ENCODE measurements around the gene CHRM2. TPM values are rescaled to one million over a fixed set of nuclear protein-coding genes. Genes with fewer than 3 reads are reported as not detected.
A peak's percentile ranks its signal among the peaks of the same experiment; 100 is the strongest.

Gene CHRM2
- total and polyA plus RNA-seq, 4 donors: 5.3 to 29.1 (median 13.2) TPM

DNA sequence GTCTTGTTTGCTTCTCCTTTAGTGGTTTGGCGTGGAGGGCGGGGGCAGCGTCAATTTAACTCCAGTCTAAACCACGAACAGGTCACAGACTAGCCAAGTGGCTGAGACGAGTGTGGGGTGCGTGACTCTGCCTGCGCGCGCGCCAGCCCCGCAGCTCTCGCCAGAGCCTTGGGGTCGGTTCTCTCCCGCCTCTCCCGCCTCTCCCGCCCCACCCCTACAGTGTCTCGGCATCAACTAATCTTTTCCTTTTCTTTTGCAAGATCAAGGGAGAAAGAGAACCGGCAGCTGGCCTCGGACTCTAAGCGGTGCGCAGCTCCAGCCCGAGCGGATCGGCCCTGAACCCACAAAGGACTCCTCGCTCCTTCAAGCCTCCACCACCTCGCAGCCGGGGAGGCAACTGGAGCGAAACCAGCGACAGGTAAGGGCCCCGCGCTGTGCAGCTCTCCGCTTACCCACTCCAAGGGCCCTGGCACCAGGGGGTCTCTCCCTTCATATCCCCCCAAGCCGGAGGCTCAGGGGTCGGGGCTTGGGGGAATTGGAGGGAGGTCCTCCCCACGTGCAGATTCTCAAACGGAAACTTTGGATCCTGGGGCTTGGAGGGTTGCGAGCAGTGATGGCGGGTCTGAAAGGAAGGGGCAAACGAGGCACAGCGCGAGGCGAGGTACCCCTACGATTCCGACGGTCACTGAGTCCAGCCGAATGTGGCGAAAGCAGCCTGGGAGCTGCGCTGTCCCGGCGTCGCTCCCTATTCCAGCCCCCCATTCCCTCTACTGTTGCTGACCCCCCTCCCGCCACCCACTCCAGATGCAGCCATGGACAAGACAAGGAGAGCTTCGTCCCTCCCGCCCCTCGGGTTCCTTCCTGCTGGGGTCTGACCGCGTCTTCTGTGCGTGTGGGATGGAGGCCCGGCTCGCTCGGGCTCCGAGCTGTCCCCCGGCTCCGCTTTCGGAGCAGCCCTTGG is 829 bp downstream of the CHRM2 start:
- under 1% methylated on average over 59 of the region's 65 CpGs for WGBS (ENCODE audit: insufficient coverage)
- Histone ChIP-seq H3K36me3 (ENCODE audit: control insufficient read depth, insufficient read depth, low read length) (no peaks in the 10 kb centered on the region), H3K4me3 (ENCODE audit: low read depth, low read length) (peak overlapping the region; percentile 62), H3K9me3 (ENCODE audit: control insufficient read depth, insufficient read depth, low read length) (no peaks in the 10 kb centered on the region), H3K27me3 (ENCODE audit: control insufficient read depth, insufficient read depth, low read length) (peaks cover 44% of the 10 kb centered on the region), H3K27ac (ENCODE audit: low read depth, low read length) (no peak overlapping the region), H3K4me1 (ENCODE audit: control insufficient read depth, insufficient read depth, low read length) (peaks cover 29% of the 10 kb centered on the region)
- DNase-seq (ENCODE audit: low read depth in 4 of 6, low spot score in 6 of 6): peak in 3 of 6 donors; percentile 22 to 74 (median 56)

DNA sequence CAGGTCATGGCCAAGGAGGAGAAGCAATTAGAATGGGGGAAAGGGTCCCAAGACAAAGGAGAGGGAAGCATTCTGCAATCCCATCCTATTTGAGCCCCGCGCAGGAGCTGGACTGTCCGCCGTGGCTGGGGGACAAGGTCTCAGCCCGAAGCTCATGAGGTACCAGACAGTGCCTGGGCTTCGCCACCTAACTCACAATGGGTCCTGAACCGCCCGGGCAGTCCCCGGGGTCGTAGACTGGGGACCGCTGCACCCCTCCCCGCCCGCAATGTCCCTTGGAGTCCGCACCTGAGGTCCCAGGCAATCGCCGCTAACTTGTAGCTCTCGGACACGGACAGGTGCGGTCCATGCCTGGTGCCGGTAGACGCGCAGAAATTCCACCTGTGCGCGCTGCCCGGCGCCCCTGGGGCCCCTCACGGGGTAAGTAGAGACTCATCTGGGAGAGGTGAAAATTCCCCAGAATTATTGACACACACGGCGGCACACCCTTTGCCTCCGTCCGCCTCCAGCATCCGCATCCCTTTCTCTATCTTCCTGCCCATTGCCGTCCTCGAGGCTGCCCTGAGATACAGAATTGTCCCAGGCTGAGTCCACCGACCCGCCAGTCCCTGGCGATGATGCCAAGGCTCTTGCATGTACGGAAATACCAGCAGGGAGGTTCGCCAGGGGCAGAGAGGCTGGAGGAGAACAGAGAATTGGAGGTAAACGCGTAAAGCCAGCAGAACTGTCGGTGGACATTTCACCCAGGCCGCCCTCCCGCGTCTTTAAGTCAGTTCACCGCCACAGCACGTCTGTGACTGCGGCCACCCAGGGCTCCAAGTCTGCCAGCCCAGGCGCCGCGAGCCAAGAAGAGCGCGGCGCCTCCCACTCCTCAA is 1.8 kb downstream of the CHRM2 start:
- H3K27me3 ChIP-seq (ENCODE audit: control insufficient read depth, insufficient read depth, low read length): peaks cover 44% of the 10 kb centered on the region
- H3K4me3 ChIP-seq (ENCODE audit: low read depth, low read length): peak overlapping the region; percentile 62
- H3K36me3 ChIP-seq (ENCODE audit: control insufficient read depth, insufficient read depth, low read length): no peaks in the 10 kb centered on the region
- no peaks in the 10 kb centered on the region for H3K9me3 ChIP-seq (ENCODE audit: control insufficient read depth, insufficient read depth, low read length)
- under 1% methylated on average over 54 of the region's 54 CpGs for WGBS (ENCODE audit: insufficient coverage)
- H3K4me1 ChIP-seq (ENCODE audit: control insufficient read depth, insufficient read depth, low read length): peaks cover 29% of the 10 kb centered on the region
- peak in 3 of 6 donors; percentile 10 to 31 (median 24) for DNase-seq (ENCODE audit: low read depth in 4 of 6, low spot score in 6 of 6)
- no peak overlapping the region for H3K27ac ChIP-seq (ENCODE audit: low read depth, low read length)

DNA sequence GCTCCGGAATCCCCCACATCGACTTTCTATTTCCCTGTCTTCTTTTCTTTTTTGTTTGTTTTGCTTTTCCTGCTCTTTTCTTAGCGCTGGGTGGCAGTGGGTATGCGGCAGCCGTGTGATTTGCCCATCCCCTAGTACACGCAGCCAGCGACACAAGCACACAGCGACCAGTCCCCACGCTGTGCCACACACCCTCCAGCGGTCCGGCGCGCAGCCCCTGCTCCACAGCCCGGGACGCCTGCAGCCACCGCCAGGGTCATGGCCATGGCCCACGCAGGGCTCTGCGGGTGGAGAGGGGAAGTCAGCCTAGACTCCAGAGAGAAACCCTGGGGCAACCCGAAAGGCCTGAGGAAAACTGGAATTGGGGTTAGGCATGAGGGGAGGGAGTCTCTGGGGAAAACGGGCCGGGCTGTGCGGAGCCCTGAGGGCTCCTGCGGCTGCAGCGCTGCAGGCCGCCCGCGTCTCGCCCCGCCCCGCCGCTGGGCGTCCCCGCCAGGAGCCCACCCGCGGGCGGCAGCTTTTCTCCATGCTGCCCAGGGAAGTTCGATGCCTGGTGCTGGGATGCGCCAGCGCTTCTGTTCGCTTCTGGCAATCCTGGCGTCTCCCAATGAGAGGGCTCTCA is 2.5 kb downstream of the CHRM2 start:
- H3K4me1 ChIP-seq (ENCODE audit: control insufficient read depth, insufficient read depth, low read length): peaks cover 29% of the 10 kb centered on the region
- under 1% methylated on average over 40 of the region's 41 CpGs for WGBS (ENCODE audit: insufficient coverage)
- DNase-seq (ENCODE audit: low read depth in 4 of 6, low spot score in 6 of 6): peak in 4 of 6 donors; percentile 21 to 83 (median 46)
- no peak overlapping the region for H3K27ac ChIP-seq (ENCODE audit: low read depth, low read length)
- H3K9me3 ChIP-seq (ENCODE audit: control insufficient read depth, insufficient read depth, low read length): no peaks in the 10 kb centered on the region
- H3K27me3 ChIP-seq (ENCODE audit: control insufficient read depth, insufficient read depth, low read length): peaks cover 44% of the 10 kb centered on the region
- no peaks in the 10 kb centered on the region for H3K36me3 ChIP-seq (ENCODE audit: control insufficient read depth, insufficient read depth, low read length)
- peak overlapping the region; percentile 62 for H3K4me3 ChIP-seq (ENCODE audit: low read depth, low read length)

DNA sequence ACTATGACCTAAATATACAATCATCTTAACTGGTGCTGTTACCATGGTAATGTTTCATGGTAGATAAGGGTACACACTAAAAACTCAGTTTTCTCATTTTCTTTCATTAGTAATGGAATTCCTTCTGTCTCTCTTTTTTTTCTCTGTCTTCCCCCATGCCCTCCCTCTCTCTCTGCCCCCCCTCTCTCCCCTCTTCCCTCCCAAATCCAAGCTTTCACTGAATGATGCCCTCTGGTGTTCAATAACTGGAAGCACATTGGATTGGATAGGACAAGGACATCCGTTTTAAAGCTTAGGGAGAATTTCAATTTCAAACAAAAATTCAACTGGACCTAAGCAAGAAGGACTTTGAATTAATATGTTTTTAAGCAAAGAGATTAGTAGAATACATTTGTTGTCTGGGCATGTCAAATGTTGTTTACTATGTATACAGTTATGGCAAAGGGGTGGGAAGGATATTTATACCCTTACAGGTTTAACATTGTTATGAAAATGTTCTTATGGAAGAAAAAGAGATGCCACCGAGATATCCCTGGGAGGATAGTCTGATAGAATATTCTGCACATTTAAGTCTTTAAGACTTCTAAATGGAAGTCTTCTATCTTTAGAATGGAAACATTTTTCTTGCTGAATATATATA is 6.1 kb downstream of the CHRM2 start:
- peak in 2 of 6 donors; percentile 46 to 53 for DNase-seq (ENCODE audit: low read depth in 4 of 6, low spot score in 6 of 6)
- Histone ChIP-seq H3K36me3 (ENCODE audit: control insufficient read depth, insufficient read depth, low read length) (no peaks in the 10 kb centered on the region), H3K4me1 (ENCODE audit: control insufficient read depth, insufficient read depth, low read length) (peaks cover 16% of the 10 kb centered on the region), H3K27me3 (ENCODE audit: control insufficient read depth, insufficient read depth, low read length) (peaks cover 28% of the 10 kb centered on the region), H3K4me3 (ENCODE audit: low read depth, low read length) (no peak overlapping the region), H3K27ac (ENCODE audit: low read depth, low read length) (no peak overlapping the region), H3K9me3 (ENCODE audit: control insufficient read depth, insufficient read depth, low read length) (no peaks in the 10 kb centered on the region)
- WGBS (ENCODE audit: insufficient coverage): no CpG with 5 or more reads among the region's 2 CpGs

DNA sequence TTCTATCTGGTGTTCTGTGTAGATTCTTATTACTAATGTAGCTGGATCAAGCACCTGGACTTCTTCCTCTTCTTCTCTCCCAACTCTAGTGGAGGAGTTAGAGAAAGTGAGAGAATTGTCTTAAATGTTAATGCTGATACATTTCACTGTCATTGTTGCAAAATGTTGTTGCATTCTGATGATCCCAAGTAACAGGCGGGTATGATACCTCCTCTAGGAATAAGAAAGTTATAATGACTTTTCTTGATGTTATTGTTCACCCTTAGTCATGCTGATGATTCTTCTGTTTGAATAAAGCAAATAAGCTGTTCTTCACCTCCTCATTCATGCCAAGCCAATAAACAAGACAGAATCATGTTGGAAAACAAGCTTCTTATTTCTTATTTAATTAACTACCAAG is 9.1 kb downstream of the CHRM2 start:
- H3K9me3 ChIP-seq (ENCODE audit: control insufficient read depth, insufficient read depth, low read length): no peaks in the 10 kb centered on the region
- DNase-seq (ENCODE audit: low read depth in 4 of 6, low spot score in 6 of 6): no peak
- H3K36me3 ChIP-seq (ENCODE audit: control insufficient read depth, insufficient read depth, low read length): no peaks in the 10 kb centered on the region
- H3K27ac ChIP-seq (ENCODE audit: low read depth, low read length): no peak overlapping the region
- no CpG with 5 or more reads among the region's 1 CpG for WGBS (ENCODE audit: insufficient coverage)
- H3K4me1 ChIP-seq (ENCODE audit: control insufficient read depth, insufficient read depth, low read length): no peaks in the 10 kb centered on the region
- no peak overlapping the region for H3K4me3 ChIP-seq (ENCODE audit: low read depth, low read length)
- H3K27me3 ChIP-seq (ENCODE audit: control insufficient read depth, insufficient read depth, low read length): peaks cover 4% of the 10 kb centered on the region

DNA sequence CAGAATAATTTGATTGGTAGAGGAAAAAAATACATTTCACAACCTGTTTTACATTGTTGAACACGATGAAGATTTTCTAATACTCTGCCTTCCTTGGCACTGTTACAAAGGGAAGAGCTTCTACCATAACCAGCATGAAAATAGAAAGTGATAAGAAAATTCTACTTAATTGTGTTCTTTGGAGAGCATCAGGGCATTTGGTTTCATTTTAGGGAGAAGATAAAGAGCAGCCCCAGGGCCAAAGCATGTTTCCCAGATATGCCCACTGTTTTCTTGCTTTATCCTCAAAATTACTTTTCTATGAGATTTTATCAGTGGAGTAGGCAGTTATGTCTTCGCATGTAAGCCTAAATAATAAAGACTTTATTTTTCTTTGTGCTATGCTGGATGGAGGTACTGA is 9.5 kb downstream of the CHRM2 start:
- DNase-seq (ENCODE audit: low read depth in 4 of 6, low spot score in 6 of 6): no peak
- Histone ChIP-seq H3K4me3 (ENCODE audit: low read depth, low read length) (no peak overlapping the region), H3K4me1 (ENCODE audit: control insufficient read depth, insufficient read depth, low read length) (no peaks in the 10 kb centered on the region), H3K27ac (ENCODE audit: low read depth, low read length) (no peak overlapping the region), H3K9me3 (ENCODE audit: control insufficient read depth, insufficient read depth, low read length) (no peaks in the 10 kb centered on the region), H3K27me3 (ENCODE audit: control insufficient read depth, insufficient read depth, low read length) (peaks cover 3% of the 10 kb centered on the region), H3K36me3 (ENCODE audit: control insufficient read depth, insufficient read depth, low read length) (no peaks in the 10 kb centered on the region)
- WGBS (ENCODE audit: insufficient coverage): no CpG with 5 or more reads among the region's 2 CpGs

DNA sequence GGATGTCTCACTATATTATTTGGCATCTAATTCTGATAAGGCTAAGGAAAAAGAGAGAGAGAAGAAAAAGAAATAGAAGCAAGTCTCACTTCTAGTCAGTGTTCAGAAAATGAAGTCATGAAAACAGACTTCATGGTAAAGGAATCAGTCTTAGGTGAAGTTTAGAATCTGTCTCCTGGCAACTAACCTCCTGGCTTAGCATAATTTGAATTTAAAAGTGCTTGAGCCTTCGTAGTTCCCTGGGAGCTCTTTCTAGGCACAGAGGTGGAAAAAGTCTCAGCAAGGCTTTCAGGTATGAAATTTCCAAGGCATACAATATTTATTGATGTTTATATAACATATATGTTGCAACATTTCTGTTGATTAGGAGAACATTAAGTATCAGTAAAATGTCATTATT is 10.4 kb downstream of the CHRM2 start:
- no peaks in the 10 kb centered on the region for H3K9me3 ChIP-seq (ENCODE audit: control insufficient read depth, insufficient read depth, low read length)
- no CpG with 5 or more reads among the region's 1 CpG for WGBS (ENCODE audit: insufficient coverage)

DNA sequence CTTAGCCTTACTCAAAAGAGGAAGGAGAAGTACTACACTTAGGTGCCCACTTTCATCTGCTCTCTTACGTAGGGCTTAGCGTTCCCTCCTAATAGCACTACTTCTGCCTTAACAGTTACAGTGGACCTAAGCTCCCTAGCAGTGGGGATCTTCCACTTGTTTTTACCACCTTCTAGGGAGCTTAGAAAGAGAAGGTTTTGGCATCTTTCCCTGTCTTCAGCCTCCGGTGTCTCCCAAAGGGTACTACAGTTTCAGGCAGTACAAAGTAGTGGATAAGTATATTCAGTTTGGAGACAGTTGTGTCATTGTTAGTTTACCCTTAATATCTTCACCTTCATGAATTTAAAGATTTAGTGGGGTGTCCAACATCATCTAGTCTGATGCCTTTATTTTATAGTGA is 14.6 kb downstream of the CHRM2 start:
- Histone ChIP-seq H3K27ac (ENCODE audit: low read depth, low read length) (no peak overlapping the region), H3K4me1 (ENCODE audit: control insufficient read depth, insufficient read depth, low read length) (no peaks in the 10 kb centered on the region), H3K4me3 (ENCODE audit: low read depth, low read length) (no peak overlapping the region), H3K27me3 (ENCODE audit: control insufficient read depth, insufficient read depth, low read length) (no peaks in the 10 kb centered on the region), H3K9me3 (ENCODE audit: control insufficient read depth, insufficient read depth, low read length) (no peaks in the 10 kb centered on the region), H3K36me3 (ENCODE audit: control insufficient read depth, insufficient read depth, low read length) (no peaks in the 10 kb centered on the region)
- DNase-seq (ENCODE audit: low read depth in 4 of 6, low spot score in 6 of 6): no peak
- WGBS (ENCODE audit: insufficient coverage): no CpG with 5 or more reads among the region's 3 CpGs

More for the DNA sequence above, 10.4 kb downstream of the CHRM2 start:
- no peaks in the 10 kb centered on the region for H3K4me1 ChIP-seq (ENCODE audit: control insufficient read depth, insufficient read depth, low read length)
- no peaks in the 10 kb centered on the region for H3K36me3 ChIP-seq (ENCODE audit: control insufficient read depth, insufficient read depth, low read length)
- H3K27ac ChIP-seq (ENCODE audit: low read depth, low read length): no peak overlapping the region
- no peak overlapping the region for H3K4me3 ChIP-seq (ENCODE audit: low read depth, low read length)
- no peaks in the 10 kb centered on the region for H3K27me3 ChIP-seq (ENCODE audit: control insufficient read depth, insufficient read depth, low read length)
- no peak for DNase-seq (ENCODE audit: low read depth in 4 of 6, low spot score in 6 of 6)

DNA sequence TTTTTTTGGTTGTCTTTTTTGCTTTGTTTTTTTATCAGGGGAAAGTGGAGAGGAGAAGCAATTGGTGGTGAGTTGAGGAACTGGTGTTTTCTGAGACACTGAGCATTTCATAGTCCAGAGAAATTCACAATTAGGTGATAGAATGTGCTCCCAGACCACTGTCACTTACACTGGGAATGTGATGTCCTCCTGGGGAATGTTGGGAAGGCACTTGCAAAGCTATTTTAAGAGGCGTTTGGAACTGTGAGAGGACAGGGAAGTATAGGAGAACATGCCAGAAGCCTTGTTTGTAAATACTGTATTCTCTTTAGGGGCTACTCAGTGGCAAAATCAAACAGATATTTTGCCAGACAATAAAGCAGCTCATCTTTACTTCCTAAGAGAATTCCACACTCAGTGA is 16.0 kb downstream of the CHRM2 start:
- WGBS (ENCODE audit: insufficient coverage): no CpG with 5 or more reads among the region's 1 CpG
- no peak for DNase-seq (ENCODE audit: low read depth in 4 of 6, low spot score in 6 of 6)
- H3K27ac ChIP-seq (ENCODE audit: low read depth, low read length): no peak overlapping the region
- H3K4me3 ChIP-seq (ENCODE audit: low read depth, low read length): no peak overlapping the region
- H3K9me3 ChIP-seq (ENCODE audit: control insufficient read depth, insufficient read depth, low read length): no peaks in the 10 kb centered on the region
- no peaks in the 10 kb centered on the region for H3K36me3 ChIP-seq (ENCODE audit: control insufficient read depth, insufficient read depth, low read length)
- no peaks in the 10 kb centered on the region for H3K27me3 ChIP-seq (ENCODE audit: control insufficient read depth, insufficient read depth, low read length)
- H3K4me1 ChIP-seq (ENCODE audit: control insufficient read depth, insufficient read depth, low read length): no peaks in the 10 kb centered on the region
